CD4-positive, CD25-positive, alpha-beta regulatory T cell (primary cell): ENCODE results near the gene EPB41. TPM values are rescaled to one million over a fixed set of nuclear protein-coding genes. Genes with fewer than 3 reads are reported as not detected.
"Not testable (repeated sequence)": the region's sequence is repeated elsewhere in the genome, so short reads cannot be mapped to it uniquely, and the experiment has no call there.

Source experiments
- ATAC-seq, 2 donors: fragments of 150-1000 bp; cut with Tn5 transposase; one replicate each; pipeline ENCODE4 v1.10.0; 2021; ENCODE audit warnings: low read depth in 2 of 2, moderate number of reproducible peaks in 2 of 2, moderate library complexity in 1 of 2
- DNase-seq, 3 donors: peaks; one replicate each; pipeline versions ENCODE4 v3.0.0 to v3.0.0-alpha.2; 2012 to 2022; ENCODE audit warnings: mixed read lengths in 1 of 3
- H3K27ac ChIP-seq: one replicate; pipeline ENCODE4 v1.7.0; 2013; ENCODE audit warnings: mild to moderate bottlenecking, low read length; ENCODE audit not compliant: insufficient read depth, poor library complexity, severe bottlenecking
- H3K27me3 ChIP-seq: one replicate; pipeline ENCODE4 v1.7.0; 2013; ENCODE audit warnings: low read length; ENCODE audit not compliant: control insufficient read depth, insufficient read depth
- H3K36me3 ChIP-seq: one replicate; pipeline ENCODE4 v1.7.0; 2013; ENCODE audit warnings: mild to moderate bottlenecking, low read length, moderate library complexity; ENCODE audit not compliant: control insufficient read depth, insufficient read depth
- H3K4me1 ChIP-seq: 2 replicates; pipeline ENCODE4 v1.7.0; 2013; ENCODE audit warnings: mild to moderate bottlenecking, low read length; ENCODE audit not compliant: insufficient read depth, control insufficient read depth, poor library complexity, severe bottlenecking
- H3K4me3 ChIP-seq: one replicate; pipeline ENCODE4 v1.7.0; 2013; ENCODE audit warnings: low read depth, mild to moderate bottlenecking, low read length, moderate library complexity
- H3K9me3 ChIP-seq, 2 experiments: 1 replicate in 1 of 2; 2 replicates in 1 of 2; pipeline ENCODE4 v1.7.0; 2013; ENCODE audit warnings: low read length in 2 of 2, mild to moderate bottlenecking in 1 of 2, moderate library complexity in 1 of 2; ENCODE audit not compliant: control insufficient read depth in 2 of 2
- H3K27ac Mint-ChIP-seq, 3 donors: one replicate each; pipeline ENCODE4 v1.8.0; 2020 to 2022; ENCODE audit warnings: mild to moderate bottlenecking in 3 of 3, mixed read lengths in 3 of 3, moderate library complexity in 2 of 3
- H3K27me3 Mint-ChIP-seq: one replicate; pipeline ENCODE4 v1.8.0; 2022; ENCODE audit warnings: mild to moderate bottlenecking, mixed read lengths
- H3K36me3 Mint-ChIP-seq: one replicate; pipeline ENCODE4 v1.8.0; 2020; ENCODE audit warnings: mixed read lengths
- H3K4me1 Mint-ChIP-seq, 4 donors: one replicate each; pipeline ENCODE4 v1.8.0; 2020 to 2022; ENCODE audit warnings: mixed read lengths in 4 of 4, mild to moderate bottlenecking in 1 of 4
- H3K4me3 Mint-ChIP-seq, 4 donors: one replicate each; pipeline ENCODE4 v1.8.0; 2020 to 2022; ENCODE audit warnings: mild to moderate bottlenecking in 4 of 4, mixed read lengths in 4 of 4, moderate library complexity in 3 of 4
- H3K9me3 Mint-ChIP-seq, 7 donors: one replicate each; pipeline ENCODE4 v1.8.0; 2020 to 2022; ENCODE audit warnings: mixed read lengths in 7 of 7, mild to moderate bottlenecking in 3 of 7, moderate library complexity in 2 of 7
- polyA plus RNA-seq, 4 donors: library from polyadenylated mRNA; unstranded; fragments of 300-500 nt; fragmentation: Illumina TruSeq; gene quantifications; one replicate each; pipeline ENCODE4 v1.2.3, GENCODE V29; 2021
- total RNA-seq: library from RNA; stranded (reverse); gene quantifications from one replicate; pipeline ENCODE4 v1.2.3, GENCODE V29; 2022

EPB41 gene
- total and polyA plus RNA-seq, 5 donors from 2014 or later = 118 to 309 (median 161) TPM

GRCh38 chr1:29062157-29062942, 148.0 kb downstream of the EPB41 start:
- H3K27me3 Mint-ChIP-seq = no peaks in the 10 kb centered on the region
- H3K27ac Mint-ChIP-seq = peak overlapping the region; percentile 14 to 83 (median 52)
- no peaks in the 10 kb centered on the region for H3K9me3 Mint-ChIP-seq
- H3K9me3 ChIP-seq = no peaks in the 10 kb centered on the region
- ATAC-seq (no peak), DNase-seq (no peak)
- no peak overlapping the region for H3K4me3 Mint-ChIP-seq
- no peaks in the 10 kb centered on the region for H3K4me1 ChIP-seq
- no peaks in the 10 kb centered on the region for H3K27me3 ChIP-seq
- peaks cover 14 to 24% (median 16%) of the 10 kb centered on the region in 4 donors for H3K4me1 Mint-ChIP-seq
- peaks cover 64% of the 10 kb centered on the region for H3K36me3 ChIP-seq
- peaks cover 32% of the 10 kb centered on the region for H3K36me3 Mint-ChIP-seq
- no peak overlapping the region for H3K4me3 ChIP-seq
- no peak overlapping the region for H3K27ac ChIP-seq

GRCh38 chr1:29064064-29064463, 149.7 kb downstream of the EPB41 start:
- peaks cover 13 to 19% (median 15%) of the 10 kb centered on the region in 4 donors for H3K4me1 Mint-ChIP-seq

GRCh38 chr1:29077155-29077554, 162.8 kb downstream of the EPB41 start:
- H3K36me3 Mint-ChIP-seq = peaks cover 29% of the 10 kb centered on the region
- H3K36me3 ChIP-seq = peaks cover 64% of the 10 kb centered on the region
- H3K9me3 ChIP-seq = no peaks in the 10 kb centered on the region
- no peak overlapping the region for H3K27ac Mint-ChIP-seq
- H3K4me3 Mint-ChIP-seq = no peak overlapping the region
- H3K4me1 ChIP-seq = no peaks in the 10 kb centered on the region
- H3K4me3 ChIP-seq = no peak overlapping the region
- H3K4me1 Mint-ChIP-seq = peaks cover 0 to 10% (median 4%) of the 10 kb centered on the region in 4 donors
- DNase-seq = no peak
- ATAC-seq = no peak
- no peaks in the 10 kb centered on the region for H3K9me3 Mint-ChIP-seq
- H3K27me3 ChIP-seq = no peaks in the 10 kb centered on the region
- H3K27ac ChIP-seq = no peak overlapping the region
- no peaks in the 10 kb centered on the region for H3K27me3 Mint-ChIP-seq

More at GRCh38 chr1:29064064-29064463, 149.7 kb downstream of the EPB41 start:
- Histone ChIP-seq H3K4me1 (no peaks in the 10 kb centered on the region), H3K27ac (no peak overlapping the region), H3K9me3 (no peaks in the 10 kb centered on the region), H3K36me3 (peaks cover 67% of the 10 kb centered on the region), H3K27me3 (no peaks in the 10 kb centered on the region), H3K4me3 (no peak overlapping the region)
- no peak for DNase-seq
- Mint-ChIP-seq H3K27me3 (no peaks in the 10 kb centered on the region), H3K36me3 (peaks cover 38% of the 10 kb centered on the region), H3K9me3 (no peaks in the 10 kb centered on the region), H3K27ac (peak overlapping the region in 1 of 3 donors; percentile 37), H3K4me3 (no peak overlapping the region)
- ATAC-seq = no peak

- H3K27ac ChIP-seq, H3K9me3 Mint-ChIP-seq, H3K27me3 Mint-ChIP-seq, DNase-seq, H3K4me3 Mint-ChIP-seq, ATAC-seq, H3K27me3 ChIP-seq, H3K9me3 ChIP-seq, H3K27ac Mint-ChIP-seq, H3K4me3 ChIP-seq, H3K4me1 ChIP-seq: not testable (repeated sequence)
- H3K36me3 ChIP-seq = peaks cover 60% of the 10 kb centered on the region
- Mint-ChIP-seq H3K4me1 (peaks cover 4 to 16% (median 6%) of the 10 kb centered on the region in 4 donors), H3K36me3 (peaks cover 26% of the 10 kb centered on the region)
These were observed 165.7 kb downstream of the EPB41 start for GRCh38 chr1:29079916-29080629.

- Mint-ChIP-seq H3K9me3 (no peaks in the 10 kb centered on the region), H3K27me3 (no peaks in the 10 kb centered on the region), H3K4me1 (peaks cover 4 to 9% (median 5%) of the 10 kb centered on the region in 4 donors), H3K27ac (peak overlapping the region in 1 of 3 donors; percentile 44), H3K4me3 (no peak overlapping the region), H3K36me3 (peaks cover 28% of the 10 kb centered on the region)
- Histone ChIP-seq H3K27me3 (no peaks in the 10 kb centered on the region), H3K9me3 (no peaks in the 10 kb centered on the region), H3K27ac (no peak overlapping the region), H3K36me3 (peaks cover 58% of the 10 kb centered on the region), H3K4me3 (no peak overlapping the region), H3K4me1 (no peaks in the 10 kb centered on the region)
- no peak for ATAC-seq
- no peak for DNase-seq
These were observed 166.8 kb downstream of the EPB41 start for GRCh38 chr1:29081201-29081600.

GRCh38 chr1:29082519-29082918, 168.2 kb downstream of the EPB41 start:
- no peak for ATAC-seq
- Histone ChIP-seq H3K27me3 (no peaks in the 10 kb centered on the region), H3K4me3 (no peak overlapping the region), H3K9me3 (no peaks in the 10 kb centered on the region), H3K27ac (no peak overlapping the region), H3K36me3 (peaks cover 53% of the 10 kb centered on the region), H3K4me1 (no peaks in the 10 kb centered on the region)
- Mint-ChIP-seq H3K9me3 (no peaks in the 10 kb centered on the region), H3K36me3 (peaks cover 24% of the 10 kb centered on the region), H3K4me3 (no peak overlapping the region), H3K27me3 (no peaks in the 10 kb centered on the region), H3K4me1 (peaks cover 2 to 6% (median 5%) of the 10 kb centered on the region in 4 donors), H3K27ac (no peak overlapping the region)
- no peak for DNase-seq

- H3K4me3 Mint-ChIP-seq = no peak overlapping the region
- Histone ChIP-seq H3K27me3 (no peaks in the 10 kb centered on the region), H3K9me3 (no peaks in the 10 kb centered on the region), H3K4me1 (no peaks in the 10 kb centered on the region), H3K36me3 (peaks cover 48% of the 10 kb centered on the region), H3K4me3 (no peak overlapping the region), H3K27ac (no peak overlapping the region)
- H3K27me3 Mint-ChIP-seq = no peaks in the 10 kb centered on the region
- ATAC-seq (no peak), DNase-seq (no peak)
- H3K4me1 Mint-ChIP-seq = peaks cover 4 to 10% (median 5%) of the 10 kb centered on the region in 4 donors
- H3K36me3 Mint-ChIP-seq = peaks cover 20% of the 10 kb centered on the region
- peak overlapping the region in 1 of 3 donors; percentile 49 for H3K27ac Mint-ChIP-seq
- no peaks in the 10 kb centered on the region for H3K9me3 Mint-ChIP-seq
These were observed 169.2 kb downstream of the EPB41 start for GRCh38 chr1:29083317-29084195.
